GM21526 (cell line): ENCODE measurements around the gene MADCAM1.
A peak's percentile ranks its signal among the peaks of the same experiment; 100 is the strongest.

Experiments
- ATAC-seq: cut with Tn5 transposase; IDR thresholded peaks from one replicate; pipeline ENCODE4 v1.9.1; 2021; ENCODE audit warnings: moderate library complexity; ENCODE audit not compliant: unreplicated experiment, low FRiP score

The MADCAM1 gene

DNA sequence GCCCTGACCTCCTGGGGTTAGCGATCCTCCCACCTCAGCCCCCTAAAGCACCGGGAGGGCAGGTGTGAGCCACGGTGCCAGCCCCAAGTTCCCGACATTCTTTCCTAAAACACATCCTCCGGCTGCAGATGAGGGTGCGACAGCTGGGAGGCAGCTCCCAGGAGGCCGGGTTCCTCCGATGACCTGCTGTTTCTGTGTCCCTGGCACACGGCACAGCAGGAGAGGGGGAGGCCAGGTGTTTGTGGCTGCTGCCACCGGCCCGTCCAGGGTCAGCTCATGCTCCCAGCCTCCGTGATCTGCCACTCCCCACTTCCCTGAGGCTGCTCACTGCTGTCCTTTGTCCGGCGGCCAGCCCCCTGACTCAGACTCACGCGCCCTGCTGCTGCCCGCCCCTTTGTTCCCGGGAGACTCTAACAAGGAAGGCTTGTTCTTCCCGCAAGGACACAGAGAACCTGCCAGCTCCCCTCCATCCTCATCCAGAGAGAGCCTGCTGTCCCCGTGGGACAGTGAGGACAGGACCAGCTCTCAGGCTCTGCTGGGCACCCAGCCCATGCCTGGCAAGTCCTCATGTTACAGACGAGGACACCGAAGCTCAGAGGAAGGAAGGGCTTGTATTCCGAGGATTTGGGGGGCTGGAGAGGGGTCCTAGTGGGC, 10.6 kb upstream of the MADCAM1 start:
- ATAC-seq: no peak

DNA sequence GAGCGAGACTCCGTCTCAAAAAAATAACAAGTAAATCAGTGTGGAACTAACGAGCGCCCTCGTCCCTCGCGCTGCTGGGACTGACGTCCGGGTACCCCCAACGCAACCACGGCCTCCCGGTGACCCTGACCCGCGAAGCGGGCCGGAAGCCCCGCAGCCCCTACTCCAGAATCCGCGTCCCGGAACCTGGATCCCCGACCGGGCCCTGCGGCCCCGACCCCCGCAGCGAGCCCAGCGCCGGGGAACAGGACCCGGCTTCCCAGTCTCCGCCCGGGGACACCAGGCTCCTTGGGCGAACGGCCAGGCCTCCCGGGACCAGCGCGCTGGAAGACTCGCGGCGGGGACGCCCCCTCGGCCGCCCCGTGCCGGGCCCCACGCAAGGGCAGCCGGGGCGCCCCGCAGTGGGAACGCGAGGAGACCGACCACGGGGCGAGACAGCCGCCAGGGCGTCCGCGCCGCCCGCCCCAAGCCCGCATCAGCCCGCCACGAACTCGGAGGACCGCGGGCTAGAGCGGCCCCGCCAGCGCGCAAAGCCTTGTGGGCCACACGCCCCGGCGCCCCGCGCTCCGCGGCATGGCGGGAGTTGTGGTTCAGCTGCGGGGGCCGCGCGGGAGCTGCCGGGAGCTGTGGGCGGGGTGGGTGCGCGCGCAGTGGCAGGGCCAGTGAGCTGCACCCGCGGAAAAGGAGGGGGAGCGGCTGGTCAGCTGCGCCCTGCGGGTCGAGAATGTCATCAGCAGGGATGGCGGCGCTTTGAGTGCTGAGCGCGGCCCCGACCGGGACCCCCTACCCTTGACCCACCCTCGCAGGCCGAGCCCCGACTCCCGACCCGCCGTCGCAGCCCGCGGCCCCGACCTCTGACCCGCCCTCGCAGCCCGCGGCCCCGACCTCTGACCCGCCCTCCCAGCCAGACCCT, 7.5 kb upstream of the MADCAM1 start:
- ATAC-seq: peak; percentile 72

DNA sequence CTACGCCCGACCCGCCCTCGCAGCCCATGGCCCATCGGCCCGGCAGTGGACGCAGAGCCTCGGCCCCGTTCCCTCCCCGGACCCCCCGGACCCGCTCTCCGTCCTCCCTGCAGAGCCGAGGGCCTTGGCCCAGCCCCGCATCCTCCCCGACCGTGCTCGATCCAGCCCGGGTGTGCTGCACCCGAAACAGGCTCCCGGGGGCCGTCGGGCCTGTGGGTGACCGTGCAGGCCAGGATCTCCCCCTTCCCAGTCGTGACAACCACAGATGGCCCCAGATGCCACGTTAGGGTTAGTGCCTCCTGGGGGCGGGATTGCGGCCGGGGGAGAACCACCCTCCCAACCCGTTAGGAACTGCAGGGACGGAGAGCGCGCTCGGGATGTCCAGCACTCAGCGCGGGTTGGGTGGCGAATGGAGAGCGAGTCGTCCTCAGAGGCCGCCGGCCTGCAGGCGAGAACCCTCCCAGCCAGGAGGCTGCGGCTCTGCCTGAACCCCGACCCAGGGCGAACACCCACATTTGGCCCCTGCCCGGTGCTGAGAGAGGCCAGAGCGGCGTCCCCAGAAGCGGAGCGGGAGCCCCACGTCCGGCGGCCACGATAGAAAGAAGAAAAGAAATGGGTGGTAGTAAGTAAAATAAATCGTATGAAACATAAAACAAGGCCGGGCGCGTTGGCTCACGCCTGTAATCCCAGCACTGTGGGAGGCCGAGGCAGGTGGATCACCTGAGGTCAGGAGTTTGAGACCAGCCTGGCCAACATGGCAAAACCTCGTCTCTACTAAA, 6.7 kb upstream of the MADCAM1 start:
- ATAC-seq: no peak

DNA sequence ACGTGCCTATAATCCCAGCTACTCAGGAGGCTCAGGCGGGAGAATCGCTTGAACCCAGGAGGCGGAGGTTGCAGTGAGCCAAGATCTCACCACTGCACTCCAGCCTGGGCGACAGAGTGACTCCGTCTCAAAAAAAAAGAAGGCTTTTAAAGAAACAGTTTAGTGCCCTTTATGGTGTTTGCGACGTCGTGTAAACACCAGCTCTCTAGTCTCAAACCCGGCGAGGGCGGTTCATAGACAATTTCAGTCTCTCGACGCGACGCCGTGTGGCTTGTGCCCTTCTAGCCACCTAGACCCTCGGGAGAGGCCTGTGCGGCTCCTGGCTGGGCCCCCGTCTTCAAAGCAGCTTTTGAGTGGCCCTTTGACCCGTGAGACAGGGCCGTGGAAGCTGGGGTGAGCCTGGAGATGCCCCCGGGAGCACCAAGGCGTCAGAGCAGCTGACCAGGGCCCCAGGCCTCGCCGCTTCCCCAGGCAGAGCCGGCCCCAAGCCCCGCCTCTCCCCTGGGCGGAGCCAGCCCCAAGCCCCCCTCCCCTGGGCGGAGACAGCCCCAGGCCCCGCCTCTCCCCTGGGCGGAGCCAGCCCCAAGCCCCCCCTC, 5.0 kb upstream of the MADCAM1 start:
- ATAC-seq: no peak

DNA sequence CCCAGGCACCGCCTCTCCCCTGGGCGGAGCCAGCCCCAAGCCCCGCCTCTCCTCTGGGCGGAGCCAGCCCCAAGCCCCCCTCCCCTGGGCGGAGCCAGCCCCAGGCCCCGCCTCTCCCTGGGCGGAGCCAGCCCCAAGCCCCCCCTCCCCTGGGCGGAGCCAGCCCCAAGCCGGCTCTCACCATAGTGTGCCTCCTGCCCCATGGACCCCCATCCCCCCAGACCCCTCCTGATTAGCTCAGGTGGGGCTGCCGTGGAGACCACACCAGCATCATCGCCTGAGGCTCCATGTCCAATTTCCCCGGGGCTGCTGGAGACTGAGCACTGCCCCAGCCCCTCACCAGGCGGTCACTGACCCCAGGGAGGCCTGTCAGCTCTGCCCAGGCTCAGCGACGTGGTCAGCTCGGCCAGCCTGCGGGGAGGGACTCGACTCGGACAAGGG, 4.2 kb upstream of the MADCAM1 start:
- no peak for ATAC-seq

DNA sequence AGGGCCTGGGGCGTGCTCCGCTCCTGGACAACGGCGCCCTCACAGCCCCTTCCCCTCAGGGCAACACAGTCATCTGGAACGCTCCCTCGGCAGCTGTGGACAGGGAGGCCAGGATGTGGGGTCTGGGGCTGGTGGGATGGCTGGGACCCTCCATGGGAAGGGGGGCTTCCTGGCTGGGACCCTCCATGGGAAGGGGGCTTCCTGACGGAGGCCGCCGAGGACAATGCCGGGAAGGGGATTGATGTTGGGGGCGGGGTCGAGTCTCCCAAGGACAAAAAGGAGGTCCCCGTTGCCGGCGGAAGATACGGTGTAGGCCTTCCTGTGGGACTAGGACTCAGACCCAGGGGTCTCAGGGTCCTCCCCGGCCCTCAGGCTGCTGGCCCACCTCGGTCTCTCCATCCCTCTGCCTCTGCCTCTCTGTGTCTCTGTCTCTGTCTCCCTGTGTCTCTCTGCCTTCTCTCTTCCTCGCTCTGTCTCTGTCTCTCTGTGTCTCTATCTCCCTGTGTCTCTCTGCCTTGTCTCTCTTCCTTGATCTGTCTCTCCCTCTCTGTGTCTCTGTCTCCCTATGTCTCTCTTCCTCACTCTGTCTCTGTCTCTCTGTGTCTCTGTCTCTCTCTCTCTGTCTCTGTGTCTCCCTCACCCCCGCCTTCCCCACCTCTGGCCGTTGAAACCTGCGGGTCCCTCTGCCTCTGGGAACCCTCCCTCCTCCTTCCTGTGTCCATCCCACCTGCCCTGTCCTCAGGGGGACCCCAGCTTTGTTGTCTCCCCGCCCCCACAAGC, 2.7 kb upstream of the MADCAM1 start:
- no peak for ATAC-seq

DNA sequence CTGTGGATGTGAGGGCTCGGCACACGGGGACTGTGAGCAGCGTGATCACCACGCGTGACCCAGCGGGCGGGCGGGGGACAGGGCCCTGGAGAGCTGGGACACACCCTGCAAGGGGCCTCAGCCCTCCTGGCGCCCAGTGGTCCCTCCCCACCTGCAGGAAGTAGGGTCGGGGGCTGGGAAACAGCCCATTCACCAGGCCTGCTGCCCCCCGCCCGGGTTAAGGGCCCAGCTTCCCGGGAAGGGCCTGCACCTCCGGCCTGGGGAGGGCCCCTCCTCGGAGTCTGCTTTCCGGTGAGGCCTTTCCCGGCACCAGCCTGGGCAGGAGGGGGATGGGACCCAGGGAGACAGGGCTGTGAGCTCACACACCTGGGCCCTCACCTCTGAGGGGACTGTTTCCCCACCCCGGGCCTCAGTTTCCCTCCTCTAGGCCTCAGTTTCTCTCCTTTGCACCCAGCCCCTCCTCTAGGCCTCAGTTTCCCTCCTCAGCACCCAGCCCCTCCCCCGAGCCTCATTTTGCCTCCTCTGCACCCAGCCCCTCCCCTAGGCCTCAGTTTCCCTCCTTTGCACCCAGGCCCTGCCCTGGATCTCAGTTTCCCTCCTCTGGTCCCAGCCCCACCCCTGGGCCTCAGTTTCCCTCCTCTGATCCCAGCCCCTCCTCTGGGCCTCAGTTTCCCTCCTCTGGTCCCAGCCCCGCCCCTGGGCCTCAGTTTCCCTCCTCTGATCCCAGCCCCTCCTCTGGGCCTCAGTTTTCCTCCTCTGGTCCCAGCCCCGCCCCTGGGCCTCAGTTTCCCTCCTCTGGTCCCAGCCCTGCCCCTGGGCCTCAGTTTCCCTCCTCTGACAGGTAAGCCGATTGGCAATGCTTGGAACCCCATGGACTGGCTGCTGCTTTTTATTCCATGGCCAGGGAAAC, 1.9 kb upstream of the MADCAM1 start:
- ATAC-seq: no peak

DNA sequence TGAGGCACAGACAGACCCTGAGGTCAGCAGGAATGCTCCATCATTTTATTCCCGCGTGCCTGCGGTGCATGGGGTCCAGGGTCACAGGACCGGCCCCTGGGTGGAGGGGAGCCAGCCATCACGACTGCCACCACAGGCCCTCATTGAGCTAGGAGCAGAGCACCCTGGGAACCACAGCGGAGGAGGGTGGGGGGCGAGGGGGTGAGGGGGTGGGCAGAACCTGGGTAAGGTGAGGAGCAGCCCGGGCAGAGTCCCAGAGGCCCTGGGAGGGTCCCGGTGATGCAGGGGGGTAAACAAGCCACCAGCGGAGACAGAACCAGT, 1.2 kb upstream of the MADCAM1 start:
- ATAC-seq: no peak

DNA sequence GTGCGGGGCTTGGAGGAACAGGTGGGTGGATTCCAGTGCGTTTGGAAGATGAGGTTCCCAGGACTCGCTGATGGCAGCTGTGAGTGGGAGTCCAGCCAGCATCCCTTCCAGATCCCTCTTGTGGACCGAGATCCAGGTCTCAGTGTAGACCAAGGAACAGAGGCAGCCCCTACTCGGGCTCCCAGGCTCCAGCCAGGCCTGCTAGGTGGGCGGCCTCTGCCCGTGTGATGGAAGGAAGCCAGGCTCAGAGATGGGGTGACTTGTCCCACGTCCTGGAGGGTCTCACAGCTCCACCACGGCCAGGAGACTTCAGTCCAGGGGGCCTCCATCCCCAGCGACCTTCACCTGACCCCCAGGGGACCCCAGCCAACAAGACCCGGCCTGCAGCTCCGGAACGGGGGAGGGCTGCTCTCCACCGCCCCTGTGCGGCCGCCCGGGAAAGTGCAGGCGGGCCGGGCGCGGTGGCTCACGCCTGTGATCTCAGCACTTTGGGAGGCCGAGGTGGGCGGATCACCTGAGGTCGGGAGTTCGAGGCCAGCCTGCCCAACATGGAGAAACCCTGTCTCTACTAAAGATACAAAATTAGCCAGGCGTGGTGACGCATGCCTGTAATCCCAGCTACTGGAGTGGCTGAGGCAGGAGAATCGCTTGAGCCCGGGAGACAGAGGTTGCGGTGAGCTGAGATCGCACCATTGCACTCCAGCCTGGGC, 729 bp upstream of the MADCAM1 start:
- no peak for ATAC-seq

DNA sequence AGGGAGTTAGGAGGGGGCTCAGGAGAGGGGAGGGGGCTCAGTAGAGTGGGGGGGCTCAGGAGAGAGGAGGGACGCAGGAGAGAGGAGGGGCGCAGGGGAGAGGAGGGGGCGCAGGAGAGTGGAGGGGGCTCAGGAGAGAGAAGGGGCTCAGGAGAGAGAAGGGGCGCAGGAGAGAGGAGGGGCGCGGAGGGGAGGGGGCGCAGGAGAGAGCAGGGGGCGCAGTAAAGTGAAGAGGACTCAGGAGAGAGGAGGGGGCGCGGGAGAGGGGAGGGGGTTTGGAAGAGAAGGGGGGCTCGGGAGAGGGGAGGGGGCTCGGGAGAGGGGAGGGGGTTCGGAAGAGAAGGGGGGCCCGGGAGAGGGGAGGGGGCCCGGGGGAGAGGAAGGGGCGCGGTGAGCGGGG, 700 bp downstream of the MADCAM1 start:
- ATAC-seq: no peak

DNA sequence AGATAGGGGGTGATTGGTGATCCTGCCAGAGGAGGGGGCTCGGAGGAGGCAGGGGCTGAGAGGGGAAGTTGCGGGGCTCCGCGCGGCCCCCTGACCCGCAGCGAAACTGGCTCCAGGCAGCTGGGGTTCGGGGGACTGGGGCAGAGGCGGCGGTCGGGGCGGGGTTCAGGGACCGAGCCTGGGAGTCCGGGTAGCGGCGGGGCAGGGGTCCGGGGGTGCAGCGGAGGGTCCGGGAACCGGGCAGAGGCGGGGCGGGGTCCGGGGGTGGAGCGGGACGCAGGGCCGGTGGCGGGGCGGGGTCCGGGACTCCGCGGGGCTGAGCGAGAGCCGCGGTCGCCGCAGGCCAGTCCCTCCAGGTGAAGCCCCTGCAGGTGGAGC, 1.2 kb downstream of the MADCAM1 start:
- no peak for ATAC-seq

DNA sequence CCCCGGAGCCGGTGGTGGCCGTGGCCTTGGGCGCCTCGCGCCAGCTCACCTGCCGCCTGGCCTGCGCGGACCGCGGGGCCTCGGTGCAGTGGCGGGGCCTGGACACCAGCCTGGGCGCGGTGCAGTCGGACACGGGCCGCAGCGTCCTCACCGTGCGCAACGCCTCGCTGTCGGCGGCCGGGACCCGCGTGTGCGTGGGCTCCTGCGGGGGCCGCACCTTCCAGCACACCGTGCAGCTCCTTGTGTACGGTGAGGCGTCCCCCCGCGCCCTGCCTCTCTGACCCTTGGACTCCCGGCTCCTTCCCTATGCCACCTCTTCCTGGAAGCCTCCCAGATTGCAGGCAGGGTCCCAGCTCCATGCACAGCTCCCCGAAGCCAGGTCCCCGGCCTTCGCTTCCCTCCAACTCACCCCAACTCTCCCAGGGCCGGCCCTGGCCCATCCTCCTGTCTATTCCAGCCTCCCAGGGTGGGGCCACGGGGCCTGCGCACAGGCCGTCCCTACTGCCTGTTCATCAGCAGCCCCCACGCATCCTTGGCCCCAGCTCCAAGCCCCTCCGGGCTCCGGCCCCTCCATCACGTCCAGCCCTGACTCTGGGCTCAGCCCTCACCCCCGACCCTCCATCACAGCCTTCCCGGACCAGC, 1.7 kb downstream of the MADCAM1 start:
- ATAC-seq: no peak

DNA sequence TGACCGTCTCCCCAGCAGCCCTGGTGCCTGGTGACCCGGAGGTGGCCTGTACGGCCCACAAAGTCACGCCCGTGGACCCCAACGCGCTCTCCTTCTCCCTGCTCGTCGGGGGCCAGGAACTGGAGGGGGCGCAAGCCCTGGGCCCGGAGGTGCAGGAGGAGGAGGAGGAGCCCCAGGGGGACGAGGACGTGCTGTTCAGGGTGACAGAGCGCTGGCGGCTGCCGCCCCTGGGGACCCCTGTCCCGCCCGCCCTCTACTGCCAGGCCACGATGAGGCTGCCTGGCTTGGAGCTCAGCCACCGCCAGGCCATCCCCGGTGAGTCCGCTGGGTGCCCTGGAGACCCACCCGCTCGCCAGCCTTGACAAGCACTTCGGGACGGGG, 2.2 kb downstream of the MADCAM1 start:
- ATAC-seq: no peak

DNA sequence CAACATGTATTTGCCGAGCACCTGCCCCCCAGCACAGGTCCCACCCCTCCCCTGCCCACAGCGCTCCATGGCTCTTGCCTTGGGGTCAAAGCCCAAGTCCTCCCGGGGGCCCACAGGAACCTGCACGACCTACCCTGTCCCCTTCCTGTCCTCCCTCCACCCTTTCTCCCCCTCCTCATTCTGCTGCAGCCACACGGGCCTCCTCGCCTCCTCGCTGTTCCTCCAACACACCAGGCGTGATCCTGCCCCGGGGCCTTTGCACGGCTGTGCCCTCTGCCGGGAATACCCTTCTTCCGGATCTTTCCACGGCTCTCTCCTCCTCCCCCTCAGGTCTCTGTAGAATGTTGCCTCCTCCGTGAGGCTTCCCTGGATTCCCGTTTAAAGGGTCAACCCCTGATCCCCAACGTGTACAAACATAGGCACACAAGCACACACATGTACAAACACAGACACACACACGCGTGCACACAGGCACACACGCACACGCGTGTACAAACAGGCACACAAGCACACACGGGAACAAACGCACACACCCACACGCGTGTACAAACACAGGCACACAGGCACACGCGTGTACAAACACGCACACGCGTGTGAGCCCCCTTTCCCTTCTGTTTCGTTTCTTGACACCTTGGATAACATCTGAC, 2.8 kb downstream of the MADCAM1 start:
- no peak for ATAC-seq

DNA sequence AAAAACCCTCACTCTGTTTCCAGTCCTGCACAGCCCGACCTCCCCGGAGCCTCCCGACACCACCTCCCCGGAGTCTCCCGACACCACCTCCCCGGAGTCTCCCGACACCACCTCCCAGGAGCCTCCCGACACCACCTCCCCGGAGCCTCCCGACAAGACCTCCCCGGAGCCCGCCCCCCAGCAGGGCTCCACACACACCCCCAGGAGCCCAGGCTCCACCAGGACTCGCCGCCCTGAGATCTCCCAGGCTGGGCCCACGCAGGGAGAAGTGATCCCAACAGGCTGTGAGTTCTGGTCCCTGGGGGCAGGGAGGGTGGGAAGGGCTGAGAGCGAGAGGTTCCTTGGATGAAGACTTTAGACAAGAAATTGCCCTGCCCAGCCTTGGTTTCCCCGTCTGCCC, 5.4 kb downstream of the MADCAM1 start:
- ATAC-seq: no peak

DNA sequence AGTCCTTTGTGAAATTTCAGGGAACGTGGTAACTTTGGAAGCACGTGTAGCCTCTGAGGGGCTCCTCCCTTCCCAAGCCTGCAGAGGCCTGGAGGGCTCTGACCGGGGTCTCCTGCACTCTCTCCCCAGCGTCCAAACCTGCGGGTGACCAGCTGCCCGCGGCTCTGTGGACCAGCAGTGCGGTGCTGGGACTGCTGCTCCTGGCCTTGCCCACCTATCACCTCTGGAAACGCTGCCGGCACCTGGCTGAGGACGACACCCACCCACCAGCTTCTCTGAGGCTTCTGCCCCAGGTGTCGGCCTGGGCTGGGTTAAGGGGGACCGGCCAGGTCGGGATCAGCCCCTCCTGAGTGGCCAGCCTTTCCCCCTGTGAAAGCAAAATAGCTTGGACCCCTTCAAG, 8.3 kb downstream of the MADCAM1 start:
- no peak for ATAC-seq

DNA sequence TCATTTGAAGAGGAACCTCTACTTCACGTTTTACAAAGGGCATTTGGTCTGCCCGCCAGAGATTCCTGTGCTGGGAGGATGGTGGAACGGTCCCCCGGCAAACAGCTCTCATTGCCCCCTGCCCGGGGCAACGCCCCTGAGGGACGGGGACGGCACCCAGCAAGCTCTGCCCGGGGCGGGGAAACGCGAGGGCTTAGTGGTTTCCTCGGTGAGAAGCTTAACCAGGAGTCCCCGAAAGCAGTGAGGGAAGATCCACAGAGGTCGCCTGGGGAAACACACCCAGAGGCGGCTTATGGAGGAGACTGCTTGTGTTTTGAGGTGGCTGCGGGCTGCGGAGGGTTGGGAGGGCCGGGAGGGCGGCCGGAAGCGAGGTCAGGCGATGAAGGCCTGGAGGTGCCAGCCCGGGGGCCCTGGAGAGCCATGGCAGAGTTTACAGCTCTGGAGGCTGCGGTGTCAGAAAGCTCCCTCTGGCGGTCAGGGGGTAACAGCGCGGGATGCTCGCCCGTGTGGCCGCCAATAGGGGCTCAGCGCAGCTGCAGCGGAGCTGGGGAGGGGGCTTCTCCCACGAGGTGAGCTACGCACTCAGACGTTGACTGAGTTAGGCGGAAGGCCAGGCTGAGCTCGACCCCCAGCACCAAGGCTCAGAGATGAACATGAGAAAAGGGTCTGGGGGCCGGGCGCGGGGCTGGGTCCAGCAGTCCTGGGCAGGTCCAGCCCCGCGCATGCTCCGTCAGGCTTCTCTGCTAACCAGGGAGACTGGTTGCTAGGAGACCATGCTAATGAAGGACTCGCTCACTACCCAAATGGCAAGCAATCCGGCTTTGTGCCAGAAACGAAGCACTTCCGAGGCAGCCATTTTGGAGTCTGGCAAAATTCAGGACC, 10.4 kb downstream of the MADCAM1 start:
- peak; percentile 54 for ATAC-seq
